Measurements from ENCODE around the gene POT1.

The POT1 gene

GRCh38 chr7:124908259-124908658, 21.4 kb downstream of the POT1 start:
- no peak for DNase-seq

- DNase-seq = no peak
These were observed 22.1 kb downstream of the POT1 start for GRCh38 chr7:124907490-124907889.

- DNase-seq = peak in 1 of 5 experiments; percentile 5
These were observed 31.1 kb downstream of the POT1 start for GRCh38 chr7:124898531-124898930.

- DNase-seq = no peak
These were observed 33.6 kb downstream of the POT1 start for GRCh38 chr7:124896001-124896400.

- peak in 1 of 5 experiments; percentile 14 for DNase-seq
These were observed 36.3 kb downstream of the POT1 start for GRCh38 chr7:124893140-124893827.

GRCh38 chr7:124887247-124887646, 42.4 kb downstream of the POT1 start:
- no peak for DNase-seq

- no peak for DNase-seq
These were observed 47.6 kb downstream of the POT1 start for GRCh38 chr7:124881981-124882380.

- DNase-seq = no peak
These were observed 49.9 kb downstream of the POT1 start for GRCh38 chr7:124879771-124880170.

GRCh38 chr7:124879103-124879502, 50.5 kb downstream of the POT1 start:
- no peak for DNase-seq

GRCh38 chr7:124874644-124875163, 54.9 kb downstream of the POT1 start:
- no peak for DNase-seq

GRCh38 chr7:124857672-124858235, 71.9 kb downstream of the POT1 start:
- DNase-seq = no peak

- peak in 1 of 5 experiments; percentile 18 for DNase-seq
These were observed 73.2 kb downstream of the POT1 start for GRCh38 chr7:124856299-124856888.

GRCh38 chr7:124843336-124843735, 86.3 kb downstream of the POT1 start:
- DNase-seq = no peak

GRCh38 chr7:124840435-124840834, 89.2 kb downstream of the POT1 start:
- no peak for DNase-seq

GRCh38 chr7:124839687-124840086, 89.9 kb downstream of the POT1 start:
- DNase-seq = no peak

GRCh38 chr7:124836173-124836572, 93.5 kb downstream of the POT1 start:
- DNase-seq = no peak

GRCh38 chr7:124818807-124819206, 110.8 kb downstream of the POT1 start:
- DNase-seq = no peak

GRCh38 chr7:124813994-124814798, 115.4 kb downstream of the POT1 start:
- no peak for DNase-seq

- no peak for DNase-seq
These were observed 116.9 kb downstream of the POT1 start for GRCh38 chr7:124812764-124813163.

GRCh38 chr7:124811341-124811740, 118.3 kb downstream of the POT1 start:
- DNase-seq = no peak

- DNase-seq = no peak
These were observed 119.0 kb downstream of the POT1 start for GRCh38 chr7:124810605-124811004.

- no peak for DNase-seq
These were observed 121.4 kb downstream of the POT1 start for GRCh38 chr7:124808206-124808605.

GRCh38 chr7:124801330-124801895, 128.2 kb downstream of the POT1 start:
- no peak for DNase-seq

Data from T-helper 2 cell (primary cell).